ENCODE results near the gene ARHGAP26.
"Not testable (repeated sequence)": the region's sequence is repeated elsewhere in the genome, so short reads cannot be mapped to it uniquely, and the experiment has no call there.

Gene ARHGAP26

DNA sequence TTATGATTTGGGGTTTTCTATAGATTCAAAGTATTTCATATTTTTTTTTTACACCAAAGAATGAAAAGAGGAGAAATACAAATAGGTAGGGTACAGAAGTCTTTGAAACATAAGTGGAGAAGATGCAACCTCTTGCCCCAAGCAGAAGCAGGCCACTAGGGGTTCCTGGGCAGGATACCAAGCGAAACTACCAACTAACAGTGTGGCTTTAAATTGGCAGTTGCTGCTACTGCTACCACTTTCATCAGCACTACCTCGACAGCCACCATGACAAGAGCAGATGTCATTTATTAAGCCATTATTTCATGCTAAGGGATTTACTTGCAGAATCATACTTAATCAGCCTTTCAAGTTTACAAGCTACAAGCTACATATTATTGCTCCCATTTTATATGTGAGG lies 345.2 kb downstream of the ARHGAP26 start:
- DNase-seq (ENCODE audit: low read depth in 2 of 2) = no peak

DNA sequence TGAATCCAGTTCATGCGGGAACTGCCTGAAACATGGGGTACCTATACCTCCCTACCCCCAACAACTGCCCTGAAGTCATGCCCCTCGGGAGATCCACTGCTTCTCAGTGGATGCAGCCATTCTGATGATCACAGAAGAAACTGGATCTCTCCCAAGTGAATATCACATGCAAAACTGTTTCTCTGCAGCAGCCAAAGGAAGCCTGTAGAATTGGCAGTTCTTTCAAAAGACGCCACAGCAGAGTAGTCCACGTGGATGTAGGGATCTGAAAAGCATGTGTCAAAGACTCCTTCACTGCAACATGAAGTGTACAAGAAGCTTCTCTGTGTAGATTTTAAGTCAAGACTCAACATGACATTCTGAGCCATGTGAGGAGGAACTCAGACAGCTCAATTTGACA lies 346.6 kb downstream of the ARHGAP26 start:
- no peak for DNase-seq (ENCODE audit: low read depth in 2 of 2)

DNA sequence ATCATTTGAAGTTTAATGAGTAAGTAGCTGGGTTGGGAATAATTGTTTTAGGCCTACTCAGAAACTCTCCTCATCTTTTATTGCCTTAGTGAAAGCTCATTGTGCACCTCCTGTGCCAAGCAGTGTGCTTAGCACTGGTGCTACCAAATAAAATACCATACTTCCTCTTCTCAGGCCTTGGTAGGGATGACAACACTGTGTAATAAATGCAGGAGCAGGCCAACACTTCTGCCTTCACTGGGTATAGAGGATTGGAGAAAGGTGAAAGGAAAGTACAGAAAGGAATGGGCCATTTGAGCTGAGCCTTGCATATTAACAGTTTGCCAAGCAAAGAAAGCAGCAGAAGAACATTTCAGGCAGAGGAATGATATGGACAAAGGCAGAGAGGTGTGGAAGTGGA lies 347.6 kb downstream of the ARHGAP26 start:
- no peak for DNase-seq (ENCODE audit: low read depth in 2 of 2)

DNA sequence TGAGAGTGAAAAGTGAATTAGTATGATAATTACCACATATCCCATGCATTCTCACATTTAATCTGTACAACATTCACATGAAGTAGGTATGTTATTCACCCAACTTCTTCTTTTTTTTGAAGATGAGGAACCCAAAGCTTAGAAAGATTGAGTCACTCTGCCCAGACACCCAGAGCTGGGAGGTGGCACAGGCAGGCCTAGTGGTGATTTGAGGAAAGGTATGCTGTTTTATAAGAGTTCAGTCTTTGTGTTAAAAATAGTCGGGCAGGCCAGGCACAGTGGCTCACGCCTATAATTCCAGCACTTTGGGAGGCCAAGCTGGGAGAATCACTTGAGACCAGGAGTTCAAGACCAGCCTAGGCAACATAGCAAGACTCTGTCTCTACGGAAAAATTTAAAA lies 348.0 kb downstream of the ARHGAP26 start:
- no peak for DNase-seq (ENCODE audit: low read depth in 2 of 2)

DNA sequence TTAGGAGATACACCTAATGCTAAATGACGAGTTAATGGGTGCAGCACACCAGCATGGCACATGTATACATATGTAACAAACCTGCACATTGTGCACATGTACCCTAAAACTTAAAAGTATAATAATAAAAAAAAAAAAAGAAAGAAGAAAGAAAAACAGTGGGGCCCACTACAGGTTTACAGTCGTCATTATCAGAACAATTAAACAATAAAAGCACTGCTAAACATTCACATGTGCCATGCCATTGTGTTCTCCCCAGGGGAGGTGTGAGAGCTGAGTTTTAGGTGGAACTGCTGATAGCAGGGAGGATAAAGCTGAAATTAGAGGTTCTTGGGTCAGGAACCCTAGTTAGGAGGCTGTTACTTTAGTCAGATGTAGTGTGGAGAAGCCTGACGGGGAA lies 348.6 kb downstream of the ARHGAP26 start:
- not testable (repeated sequence) for DNase-seq (ENCODE audit: low read depth in 2 of 2)

DNA sequence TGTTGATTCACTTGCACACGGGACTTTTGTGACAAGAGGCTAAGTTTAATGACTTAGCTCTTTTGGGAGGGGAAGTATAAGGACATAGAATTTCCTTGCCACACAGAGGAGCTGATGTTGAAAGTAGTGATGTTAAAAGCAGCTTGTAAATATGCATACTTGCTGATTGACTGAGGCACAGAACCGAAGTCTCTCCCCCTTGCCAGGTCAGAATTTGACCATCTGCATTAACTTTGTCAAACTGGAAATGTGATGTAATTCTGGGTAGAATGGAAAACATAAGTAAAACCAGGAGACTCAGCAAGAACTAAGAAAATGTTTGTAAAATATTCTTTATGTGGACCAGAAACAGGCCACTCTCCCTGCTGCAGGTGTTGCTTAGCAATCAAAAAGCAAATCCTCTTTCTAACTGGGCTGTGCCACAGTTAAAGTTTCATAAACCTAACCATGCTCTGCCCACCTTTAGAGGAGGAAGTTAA lies 349.2 kb downstream of the ARHGAP26 start:
- DNase-seq (ENCODE audit: low read depth in 2 of 2) = no peak

DNA sequence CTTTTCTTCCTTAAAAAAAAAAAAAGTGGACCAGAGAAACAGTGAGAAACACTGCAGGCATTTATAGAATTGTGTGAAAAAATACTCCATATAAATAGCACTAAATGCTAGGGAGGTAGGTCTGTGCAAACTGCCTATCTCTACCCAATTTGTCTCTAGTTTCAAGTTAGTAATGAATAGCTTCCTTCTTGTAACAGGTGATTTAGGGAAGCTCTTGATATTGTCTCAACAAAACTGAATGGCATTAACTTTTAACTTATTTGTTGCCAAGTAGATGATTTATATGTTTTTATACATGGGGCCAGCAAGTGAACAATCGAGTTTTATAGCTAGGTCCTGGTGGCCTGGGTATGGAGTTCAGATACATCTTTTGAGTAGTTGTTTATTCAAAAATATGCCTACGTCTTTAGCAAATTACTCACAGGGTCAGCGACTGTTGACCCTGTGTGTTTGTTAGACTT lies 349.7 kb downstream of the ARHGAP26 start:
- DNase-seq (ENCODE audit: low read depth in 2 of 2) = no peak

DNA sequence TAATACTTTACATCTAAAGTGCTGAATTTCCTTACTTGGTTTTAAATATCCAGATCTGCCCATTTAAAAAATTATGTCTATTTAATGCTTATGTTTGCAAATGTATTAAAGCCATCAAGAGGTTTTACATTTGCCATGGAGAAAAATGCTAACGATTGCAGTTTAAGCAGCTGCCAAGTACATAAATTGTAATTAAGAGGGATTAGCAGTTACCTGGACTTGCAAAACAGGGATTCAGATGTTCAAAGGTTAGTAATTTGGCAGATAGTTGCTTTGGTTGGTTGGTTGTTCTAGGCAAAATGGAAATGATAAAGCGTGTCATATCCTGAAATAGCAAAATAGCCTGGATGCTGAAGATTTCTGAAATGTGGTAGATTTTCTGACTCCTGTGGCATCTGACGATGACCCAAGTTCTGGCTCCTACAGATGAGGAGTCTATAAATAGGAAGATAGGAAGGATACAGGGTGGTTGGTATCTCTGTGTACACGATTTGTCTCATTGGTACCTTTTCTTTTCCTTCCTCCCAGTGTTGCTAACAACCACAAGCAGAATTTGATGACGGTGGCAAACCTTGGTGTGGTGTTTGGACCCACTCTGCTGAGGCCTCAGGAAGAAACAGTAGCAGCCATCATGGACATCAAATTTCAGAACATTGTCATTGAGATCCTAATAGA lies 350.4 kb downstream of the ARHGAP26 start:
- no peak for DNase-seq (ENCODE audit: low read depth in 2 of 2)

DNA sequence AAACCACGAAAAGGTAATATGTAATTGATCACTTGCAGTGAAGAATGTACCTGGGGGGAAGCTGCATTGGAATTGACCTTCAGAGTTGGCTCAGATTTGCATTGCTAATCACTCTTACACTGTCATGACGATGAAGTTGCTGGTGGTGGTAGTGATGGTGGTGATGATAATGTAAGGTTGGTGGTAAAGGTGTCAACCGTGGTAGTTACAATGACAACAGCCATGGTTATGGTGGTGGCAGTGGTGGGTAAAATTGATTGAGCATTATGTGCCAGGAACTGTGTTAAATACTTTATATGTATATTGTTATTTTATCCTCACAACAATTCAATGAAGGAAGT lies 350.9 kb downstream of the ARHGAP26 start:
- DNase-seq (ENCODE audit: low read depth in 2 of 2) = no peak

DNA sequence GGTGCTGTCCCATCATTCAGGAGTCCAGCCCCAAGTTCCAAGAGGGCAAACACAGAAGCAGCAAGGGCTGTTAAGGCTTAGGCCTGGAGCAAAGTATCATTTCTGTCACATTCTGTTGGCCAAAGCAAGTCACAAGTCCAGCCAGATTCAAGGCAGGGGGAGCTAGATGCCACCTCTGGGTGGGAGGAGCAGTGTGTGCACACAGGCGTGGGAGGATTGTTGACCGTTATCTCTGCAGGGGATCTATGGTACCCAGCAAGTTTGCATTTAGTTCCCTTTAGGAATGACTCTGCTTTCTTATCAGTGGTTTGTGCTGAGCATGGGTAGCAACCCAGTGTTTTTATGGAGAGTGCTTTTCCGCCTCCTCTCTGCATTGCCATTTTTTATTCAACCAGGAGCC lies 354.4 kb downstream of the ARHGAP26 start:
- no peak for DNase-seq (ENCODE audit: low read depth in 2 of 2)

DNA sequence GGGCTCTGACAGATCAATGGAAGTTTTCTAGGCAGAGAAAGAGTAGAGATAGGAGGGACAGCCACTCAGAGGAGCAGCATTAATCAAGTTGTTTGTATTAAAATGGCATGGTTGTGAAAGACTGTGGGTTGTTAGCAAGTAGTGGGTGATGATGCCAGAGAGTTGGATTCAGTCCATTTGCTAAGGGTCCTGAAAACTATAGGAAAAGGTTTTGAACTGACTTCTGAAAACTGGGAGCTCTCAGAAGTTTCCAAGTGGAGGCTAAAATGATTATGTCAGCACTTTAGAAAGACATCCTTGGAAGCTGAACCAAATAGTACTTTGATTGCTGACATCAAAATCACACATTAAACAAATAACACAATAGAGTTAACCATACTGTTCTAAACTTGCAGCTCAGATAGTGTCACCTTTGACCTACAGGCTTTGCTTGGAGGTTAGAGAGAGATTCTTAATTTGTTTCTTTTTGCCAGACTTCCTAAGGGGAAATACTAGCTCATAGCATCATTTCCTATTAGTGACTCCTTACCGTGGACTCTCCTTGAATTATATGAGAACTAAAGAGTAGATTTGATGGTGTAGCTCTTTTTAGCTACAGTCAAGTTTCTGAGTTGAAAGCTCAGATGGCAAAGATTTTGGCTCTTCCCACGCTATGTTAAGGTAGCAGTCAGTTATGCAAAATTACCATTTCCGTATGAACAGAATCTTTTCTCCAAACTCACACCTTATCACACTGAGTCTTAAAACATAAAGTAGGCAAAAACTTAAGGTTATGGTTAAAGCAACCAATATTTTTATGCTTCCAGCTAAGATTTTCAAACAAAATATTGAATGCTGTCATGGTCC lies 356.2 kb downstream of the ARHGAP26 start:
- no peak for DNase-seq (ENCODE audit: low read depth in 2 of 2)

DNA sequence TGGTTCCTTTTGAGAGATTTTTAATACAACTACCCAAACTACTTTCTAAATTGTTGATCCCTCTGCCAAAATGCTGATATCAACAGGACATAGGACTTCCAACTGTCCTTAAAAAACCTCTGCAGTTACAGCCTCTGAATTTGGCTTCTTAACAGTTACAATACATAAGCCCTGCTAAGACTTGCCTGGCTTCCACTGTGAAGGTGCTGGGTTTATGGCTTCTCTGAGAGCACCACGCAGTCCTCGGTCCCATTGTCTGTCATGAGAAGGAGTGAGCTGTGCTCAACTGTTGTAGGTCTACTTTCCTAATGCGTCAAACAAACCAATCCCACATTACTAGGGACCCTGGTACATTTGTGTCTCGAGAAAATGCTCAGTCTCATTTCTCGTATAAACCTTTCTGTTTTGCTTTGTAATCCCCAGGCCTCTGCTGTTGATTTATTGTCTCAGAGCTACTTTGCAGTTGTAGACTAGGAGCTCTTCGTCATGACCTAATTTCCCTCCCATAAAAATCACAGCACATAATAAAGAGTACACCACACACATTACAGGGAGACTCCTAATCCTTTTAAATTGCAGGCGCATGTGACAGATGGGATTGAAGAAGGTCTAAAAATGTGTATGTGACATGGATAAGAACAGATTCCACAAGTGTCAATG lies 358.4 kb downstream of the ARHGAP26 start:
- DNase-seq (ENCODE audit: low read depth in 2 of 2) = no peak

DNA sequence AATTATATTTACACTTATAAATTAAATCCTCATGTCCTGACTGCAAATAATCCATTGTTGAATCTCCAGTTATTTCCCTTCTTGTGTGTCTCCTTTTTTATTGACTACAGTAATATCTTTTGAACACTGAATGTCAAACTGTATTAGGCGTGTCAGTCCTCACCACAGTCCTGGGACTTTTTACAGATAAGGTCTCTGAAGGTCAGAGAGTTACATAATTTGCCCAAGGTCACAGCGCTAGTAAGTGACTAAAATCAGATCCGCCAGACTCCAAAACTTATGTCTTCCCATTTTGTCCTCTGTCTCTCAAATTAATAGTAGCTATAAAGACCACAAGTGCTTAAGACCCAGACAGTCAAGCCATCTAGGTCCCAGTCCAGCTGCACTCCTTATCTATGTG lies 359.0 kb downstream of the ARHGAP26 start:
- no peak for DNase-seq (ENCODE audit: low read depth in 2 of 2)

DNA sequence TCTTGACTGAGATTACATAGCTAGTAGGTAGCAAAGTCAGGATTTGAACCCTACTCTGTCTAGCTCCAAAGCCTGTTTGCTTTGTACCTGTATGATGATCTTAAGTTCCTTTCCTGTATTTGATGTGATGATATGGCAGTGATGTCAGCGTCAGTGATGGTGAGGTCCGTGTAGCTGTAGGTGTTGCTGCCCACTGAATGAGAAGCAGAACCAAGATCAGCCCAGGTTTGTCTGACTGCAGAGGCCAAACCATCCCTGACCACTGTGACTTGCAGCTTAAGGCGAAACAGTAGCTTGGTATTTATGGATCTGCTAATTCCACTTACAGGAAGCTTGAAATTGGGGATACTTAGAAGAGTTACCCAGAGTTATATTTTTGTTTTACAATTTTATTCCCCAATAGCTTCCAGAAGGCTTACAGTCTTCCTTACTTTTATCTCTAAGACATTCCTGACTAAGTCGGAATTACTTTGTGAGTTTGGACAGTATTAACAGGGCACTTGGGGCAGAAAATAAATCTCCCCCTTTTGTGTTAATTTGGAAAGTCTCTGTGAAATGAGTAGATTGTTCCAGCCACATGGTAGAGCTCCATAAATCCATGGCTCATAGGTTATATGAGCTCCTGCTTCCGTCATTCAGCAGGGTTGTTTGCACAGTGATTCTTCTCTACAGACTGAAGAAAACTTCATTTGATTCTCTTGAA lies 359.9 kb downstream of the ARHGAP26 start:
- DNase-seq (ENCODE audit: low read depth in 2 of 2) = no peak

DNA sequence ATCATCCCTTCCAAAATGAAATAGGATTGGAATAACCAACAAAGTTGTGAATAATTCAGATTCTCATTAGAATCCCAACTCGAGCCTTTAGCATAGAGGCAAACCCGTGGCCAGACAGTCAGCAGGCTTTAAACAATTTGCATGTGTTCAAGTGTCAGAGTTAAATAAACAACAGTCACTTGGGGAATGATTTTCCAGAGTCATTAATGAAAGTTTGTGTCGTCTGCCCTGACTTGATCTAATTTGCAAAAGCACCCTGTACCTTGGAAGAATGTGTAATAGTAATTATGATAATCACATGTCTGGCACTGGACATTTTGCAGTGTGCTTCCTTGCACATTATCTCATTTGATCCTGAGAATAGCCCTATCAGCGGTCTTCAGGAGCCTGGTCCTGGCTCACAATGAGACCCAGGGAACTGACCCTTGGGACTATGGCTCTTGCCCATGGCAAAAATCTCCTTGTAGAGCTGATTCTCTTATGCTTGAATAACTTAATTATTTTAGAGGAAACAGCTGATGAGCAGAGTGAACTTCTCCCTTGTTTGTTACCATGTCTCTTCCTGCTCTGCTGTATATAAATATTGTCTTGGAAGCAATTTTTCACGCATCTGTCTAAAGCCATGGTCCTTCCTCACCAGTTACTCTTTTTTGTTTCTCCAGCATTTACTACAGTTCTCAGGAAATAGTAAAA lies 360.6 kb downstream of the ARHGAP26 start:
- DNase-seq (ENCODE audit: low read depth in 2 of 2) = no peak

DNA sequence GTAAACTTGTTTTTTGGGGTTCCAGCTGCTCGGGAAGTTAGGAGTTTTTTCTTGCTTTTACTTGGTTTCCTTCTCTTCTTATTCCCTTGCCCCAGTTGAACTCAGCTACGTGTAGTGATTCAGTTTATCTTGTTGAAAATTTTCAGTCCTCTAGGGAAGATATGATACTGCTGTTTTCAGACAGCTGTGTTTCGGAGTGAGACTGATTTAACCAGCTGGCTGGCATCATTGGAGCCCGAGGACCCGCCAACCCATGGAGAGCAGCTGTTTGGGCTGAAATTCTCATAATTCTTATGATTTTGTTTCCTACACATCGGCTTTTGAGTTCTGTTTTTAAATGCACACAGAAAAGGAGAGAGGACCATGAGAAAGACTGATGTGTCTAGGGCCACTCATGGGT lies 361.8 kb downstream of the ARHGAP26 start:
- no peak for DNase-seq (ENCODE audit: low read depth in 2 of 2)

DNA sequence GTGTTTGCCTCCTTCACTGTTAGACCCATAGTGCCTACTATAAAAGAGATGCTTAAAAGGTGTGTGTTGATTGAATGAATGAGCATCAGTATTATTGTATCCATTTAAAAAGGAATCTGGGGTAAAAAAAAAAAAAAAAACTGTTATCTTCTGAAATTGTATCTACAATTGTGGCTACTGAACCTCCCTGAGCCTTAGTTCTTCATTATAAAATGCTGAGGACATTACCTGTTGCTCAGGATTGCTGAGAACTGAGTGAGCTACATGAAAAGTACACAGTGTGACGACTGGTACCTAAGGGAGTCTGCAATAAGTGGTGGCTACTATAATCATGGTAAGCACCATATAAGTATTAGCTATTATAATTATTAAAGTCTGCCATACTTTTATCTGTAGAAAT lies 362.6 kb downstream of the ARHGAP26 start:
- DNase-seq (ENCODE audit: low read depth in 2 of 2) = no peak

DNA sequence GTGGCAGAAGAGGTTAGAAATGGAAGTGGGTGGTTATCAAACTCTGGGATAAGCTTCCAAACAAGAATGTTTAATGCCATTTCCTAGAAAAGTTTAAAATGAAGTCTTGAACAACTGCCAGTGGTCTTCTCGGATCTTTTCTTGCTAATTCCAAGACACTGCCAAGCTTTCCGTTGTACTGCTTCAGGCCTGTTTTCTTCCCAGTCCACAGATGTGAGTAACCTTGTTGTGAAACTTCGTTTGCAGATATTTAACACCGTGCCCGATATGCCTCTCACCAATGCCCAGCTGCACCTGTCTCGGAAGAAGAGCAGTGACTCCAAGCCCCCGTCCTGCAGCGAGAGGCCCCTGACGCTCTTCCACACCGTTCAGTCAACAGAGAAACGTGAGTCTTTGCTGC lies 363.5 kb downstream of the ARHGAP26 start:
- DNase-seq (ENCODE audit: low read depth in 2 of 2) = no peak

DNA sequence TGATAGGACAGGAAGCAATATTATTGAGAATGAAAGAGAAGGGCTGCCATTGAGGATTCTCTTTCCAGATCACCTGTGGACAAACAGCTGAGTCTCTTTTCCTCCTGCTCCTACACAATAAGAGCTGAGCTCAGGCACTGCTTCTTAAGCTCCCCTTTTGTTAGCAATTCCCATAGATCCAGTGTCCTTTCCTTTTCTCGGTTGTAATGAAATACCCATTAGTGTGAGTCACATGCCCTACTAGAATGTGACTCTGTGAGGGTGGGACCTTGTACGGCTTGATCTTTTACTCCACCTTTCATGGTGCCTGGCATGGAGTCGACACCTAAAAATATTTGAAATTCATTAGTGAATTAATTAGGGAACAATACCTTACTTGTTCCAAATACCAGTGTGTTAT lies 364.1 kb downstream of the ARHGAP26 start:
- no peak for DNase-seq (ENCODE audit: low read depth in 2 of 2)

DNA sequence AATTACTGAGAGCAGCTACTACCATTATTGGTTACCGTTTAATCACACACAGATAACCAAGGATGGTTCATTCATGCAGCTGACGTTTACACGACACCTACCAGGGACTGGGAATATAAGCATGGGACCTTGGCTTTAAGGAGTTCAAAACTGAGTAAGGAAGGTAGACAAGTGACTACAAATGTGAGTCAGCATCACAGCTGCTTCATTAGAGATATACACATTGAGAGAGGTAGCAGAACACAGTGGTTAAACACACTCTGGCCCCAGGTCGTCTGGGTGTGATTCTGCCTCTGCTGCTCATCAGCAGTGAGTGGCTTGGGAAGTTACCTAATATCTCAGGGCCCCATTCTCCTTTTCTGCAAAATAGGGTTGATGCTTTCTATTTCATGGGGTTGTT lies 364.7 kb downstream of the ARHGAP26 start:
- no peak for DNase-seq (ENCODE audit: low read depth in 2 of 2)

DNA sequence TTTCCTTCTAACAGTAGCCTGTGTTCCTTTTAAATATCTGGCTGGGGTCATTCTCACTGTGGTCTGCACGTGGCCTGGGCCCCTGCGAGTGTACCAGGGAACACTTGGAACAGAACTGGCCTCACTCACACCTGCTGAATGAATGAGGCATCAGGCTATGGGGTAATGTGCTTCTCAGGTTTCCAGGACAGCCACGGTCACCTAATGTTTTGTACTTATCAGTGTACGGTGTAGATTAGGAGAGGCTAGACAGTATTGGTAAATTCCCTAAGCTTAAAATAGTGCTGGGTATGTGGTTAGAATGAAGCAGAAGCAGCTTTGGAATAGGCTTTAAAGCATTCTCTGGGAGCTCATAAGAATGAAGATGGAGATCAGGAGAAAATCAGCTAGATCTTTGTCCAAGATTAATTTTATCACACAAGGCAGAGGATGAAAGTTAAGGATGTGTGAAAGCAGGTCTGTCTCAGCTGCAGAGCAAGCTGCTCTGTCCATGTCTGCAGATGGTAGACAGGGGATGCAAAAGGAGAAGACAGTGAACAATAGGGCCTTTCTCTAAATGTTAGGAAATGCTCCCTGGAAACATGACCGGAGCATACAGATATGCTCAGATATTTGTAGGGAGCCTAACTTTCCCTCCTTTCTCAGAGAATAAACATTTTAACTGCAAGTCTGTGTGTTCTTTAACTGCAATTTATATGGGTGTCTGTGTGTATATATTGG lies 365.8 kb downstream of the ARHGAP26 start:
- no peak for DNase-seq (ENCODE audit: low read depth in 2 of 2)

Measured in stimulated activated CD8-positive, alpha-beta memory T cell treated with anti-CD3 and anti-CD28 coated beads, Interleukin-15, amount 100 ng/mL, for 4 hours (primary cell).